HG02884 (cell line): ENCODE measurements around the gene ANKS3.

Source experiments
- ATAC-seq: cut with Tn5 transposase; IDR thresholded peaks from one replicate; pipeline ENCODE4 v1.9.1; 2021; ENCODE audit warnings: mild to moderate bottlenecking, moderate library complexity; ENCODE audit not compliant: unreplicated experiment

ANKS3 gene, protein sequence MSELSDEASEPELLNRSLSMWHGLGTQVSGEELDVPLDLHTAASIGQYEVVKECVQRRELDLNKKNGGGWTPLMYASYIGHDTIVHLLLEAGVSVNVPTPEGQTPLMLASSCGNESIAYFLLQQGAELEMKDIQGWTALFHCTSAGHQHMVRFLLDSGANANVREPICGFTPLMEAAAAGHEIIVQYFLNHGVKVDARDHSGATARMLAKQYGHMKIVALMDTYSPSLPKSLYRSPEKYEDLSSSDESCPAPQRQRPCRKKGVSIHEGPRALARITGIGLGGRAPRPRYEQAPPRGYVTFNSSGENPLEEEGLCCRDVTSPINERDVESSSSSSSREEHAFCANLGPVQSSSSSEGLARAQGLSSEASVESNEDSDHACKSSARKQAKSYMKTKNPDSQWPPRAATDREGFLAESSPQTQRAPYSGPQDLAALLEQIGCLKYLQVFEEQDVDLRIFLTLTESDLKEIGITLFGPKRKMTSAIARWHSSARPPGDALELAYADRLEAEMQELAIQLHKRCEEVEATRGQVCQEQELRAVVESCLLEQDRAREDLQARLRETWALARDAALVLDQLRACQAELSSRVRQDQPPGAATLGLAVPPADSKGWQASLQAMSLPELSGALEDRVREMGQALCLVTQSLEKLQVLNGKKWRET

DNA sequence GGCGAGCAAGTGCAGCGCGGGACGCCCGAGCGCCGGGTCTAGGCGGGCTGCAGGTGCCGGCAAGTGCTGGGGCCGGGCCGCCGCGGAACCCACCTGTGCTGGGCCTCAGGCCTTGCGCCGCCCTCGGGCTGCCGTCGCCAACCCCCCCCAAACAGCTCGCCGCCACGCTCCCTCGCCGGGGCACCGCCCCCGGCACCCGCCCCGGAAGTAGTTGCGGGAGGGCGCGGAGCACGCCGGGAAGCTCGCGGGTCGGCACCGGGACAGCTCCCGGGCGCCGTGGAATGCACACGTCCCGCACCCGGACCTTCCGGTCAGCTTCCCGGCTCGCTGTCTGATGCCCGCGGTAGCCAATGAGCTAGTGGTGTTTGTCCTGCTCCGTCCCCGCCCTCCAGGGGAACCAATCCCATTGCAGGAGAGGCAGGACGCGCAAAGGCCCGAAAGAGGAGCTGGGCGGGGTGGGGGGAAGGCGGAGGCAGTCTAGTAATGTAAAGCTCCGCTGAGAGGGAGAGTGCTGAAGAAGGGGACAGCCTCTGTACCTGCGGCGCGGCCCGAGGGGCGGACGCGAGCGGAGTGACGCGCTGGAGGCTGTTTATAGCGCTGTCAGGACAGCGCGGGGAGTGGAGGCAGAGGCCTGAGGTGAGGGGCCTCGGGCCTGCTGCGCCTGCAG is at the start of gene ANKS3, which contains the start of gene DNAAF8:
ANKS3 (minus strand) TSS at position 209 of the 667 bp plus-strand sequence. CDS start 4,122 bp downstream, outside the sequence.
DNAAF8 (plus strand) TSS at position 475 of the 667 bp plus-strand sequence. CDS start 1,978 bp downstream, outside the sequence.
- peak; percentile 68 for ATAC-seq

DNA sequence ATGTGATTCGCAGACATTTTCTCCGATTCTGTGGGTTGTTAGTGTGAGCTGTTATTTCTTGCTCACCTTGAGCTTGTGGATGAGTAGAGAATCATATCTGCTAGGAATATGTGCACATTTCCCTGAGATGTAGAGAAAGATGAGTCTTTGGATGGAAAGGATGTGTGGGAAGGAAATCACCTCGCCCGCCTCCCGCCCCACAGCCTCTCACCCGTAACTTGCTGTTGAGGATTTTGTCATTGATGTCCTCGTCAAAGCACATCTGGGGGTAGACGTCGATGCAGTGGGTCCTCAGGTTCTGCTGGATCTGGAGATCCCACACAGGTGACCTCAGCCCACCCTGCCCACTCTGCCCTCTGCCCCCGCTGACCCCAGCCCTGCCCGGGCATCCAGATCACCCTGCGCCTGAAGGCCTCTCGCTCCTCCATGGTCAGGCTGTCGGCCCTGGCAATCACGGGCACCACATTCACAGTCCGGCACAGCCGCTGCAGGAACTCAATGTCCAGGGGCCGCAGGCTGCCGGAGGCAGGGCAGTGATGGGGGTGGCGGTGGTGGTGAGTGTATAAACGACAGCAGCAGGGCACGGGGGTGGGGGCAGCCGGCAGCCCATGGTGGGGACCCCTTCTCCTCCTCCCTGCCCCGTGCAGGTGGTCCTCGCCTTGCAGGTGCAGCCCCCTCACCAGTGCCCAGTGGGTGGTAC is 49.3 kb upstream of the ANKS3 start:
- ATAC-seq, result no peak

DNA sequence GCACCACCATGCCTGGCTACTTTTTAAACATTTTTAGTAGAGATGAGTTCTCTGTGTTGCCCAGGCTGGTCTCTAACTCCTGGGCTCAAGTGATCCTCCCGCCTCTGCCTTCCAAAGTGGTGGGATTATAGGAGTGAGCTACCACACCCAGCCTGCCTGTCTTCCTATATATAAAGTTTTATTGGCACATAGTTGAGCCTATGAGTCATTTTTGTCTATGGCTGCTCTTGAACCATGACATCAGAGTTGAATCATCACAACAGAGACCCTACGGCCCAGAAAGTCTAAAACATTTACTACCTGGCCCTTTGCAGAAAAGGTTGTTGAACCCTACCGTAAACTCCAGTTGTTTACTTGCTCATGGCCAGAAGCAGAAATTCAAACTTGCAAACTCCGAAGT is 46.2 kb upstream of the ANKS3 start:
- ATAC-seq, result no peak

DNA sequence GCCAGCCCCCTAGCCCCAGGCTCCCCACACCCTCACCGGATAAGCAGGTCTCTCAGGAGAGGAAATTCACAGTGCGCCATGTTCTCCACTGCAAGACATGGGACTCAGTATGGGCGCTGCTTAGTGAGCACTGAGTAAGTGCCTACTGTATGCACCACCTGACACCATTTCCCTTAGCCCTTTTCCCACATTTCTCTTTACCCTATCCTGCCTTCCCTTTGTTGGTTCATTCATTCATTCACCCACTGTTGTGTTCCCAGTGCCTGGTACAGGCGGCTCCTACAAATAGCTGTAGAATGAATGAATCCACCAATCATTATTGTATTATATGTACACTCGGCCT is 44.0 kb upstream of the ANKS3 start:
- ATAC-seq, result no peak

DNA sequence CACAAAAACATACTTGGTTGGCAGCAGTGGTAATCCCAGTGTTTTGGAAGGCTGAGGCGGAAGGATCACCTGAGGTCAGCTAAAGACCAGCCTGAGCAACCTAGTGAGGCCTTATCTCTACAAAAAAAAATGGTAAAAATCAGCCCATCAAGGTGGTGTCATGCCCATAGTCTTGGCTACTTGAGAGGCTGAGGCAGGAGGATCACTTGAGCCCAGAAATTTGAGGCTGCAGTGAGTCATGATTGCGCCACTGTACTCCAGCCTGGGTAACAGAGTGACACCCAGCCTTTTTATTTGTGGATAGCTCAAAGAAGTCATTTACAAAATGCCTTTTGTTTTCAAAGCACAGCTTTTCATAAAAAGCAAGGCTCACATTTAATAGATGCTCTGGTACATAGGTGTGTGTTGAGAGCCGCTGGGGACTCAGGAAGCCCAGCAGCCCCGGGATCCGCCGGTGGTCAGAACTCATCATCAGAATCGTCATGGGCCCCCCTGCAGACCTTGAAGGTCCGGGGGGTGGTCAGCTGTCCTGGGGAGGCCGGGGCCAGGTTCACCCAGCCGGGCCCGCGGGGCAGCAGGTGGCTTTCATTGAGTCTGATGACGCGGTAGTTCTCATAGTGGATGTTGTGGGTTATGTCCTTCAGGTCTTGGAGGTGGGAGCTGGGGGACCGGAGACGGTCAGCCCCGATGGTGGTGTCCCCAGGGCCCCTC is 43.4 kb upstream of the ANKS3 start:
- no peak for ATAC-seq

DNA sequence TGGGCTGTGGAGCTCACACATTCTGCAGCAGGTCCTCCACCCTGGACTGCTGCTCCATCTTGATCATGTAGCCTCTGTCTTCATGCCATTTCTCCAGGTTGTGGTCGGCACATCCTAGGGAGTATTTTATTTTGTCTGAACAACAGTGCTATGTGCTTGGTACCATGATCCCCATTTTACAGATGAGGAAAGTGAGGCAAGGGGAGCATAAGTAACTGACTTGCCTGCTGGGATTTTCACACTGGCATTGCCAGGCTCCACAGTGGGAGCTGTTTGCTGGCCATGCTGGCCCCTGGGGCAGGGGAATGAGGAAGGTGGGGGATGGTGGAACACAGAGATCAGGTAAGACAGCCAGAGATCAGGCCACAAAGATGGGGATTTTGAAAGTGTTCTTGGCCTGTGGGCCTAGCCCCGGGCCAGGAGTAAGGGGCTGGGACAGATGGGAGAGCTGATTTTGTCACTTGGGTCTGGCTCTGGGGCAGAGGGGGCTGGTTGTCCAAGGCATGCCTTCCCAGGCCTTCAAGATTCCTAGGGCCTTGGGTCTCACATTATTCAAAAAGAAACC is 42.2 kb upstream of the ANKS3 start:
- ATAC-seq, result no peak

DNA sequence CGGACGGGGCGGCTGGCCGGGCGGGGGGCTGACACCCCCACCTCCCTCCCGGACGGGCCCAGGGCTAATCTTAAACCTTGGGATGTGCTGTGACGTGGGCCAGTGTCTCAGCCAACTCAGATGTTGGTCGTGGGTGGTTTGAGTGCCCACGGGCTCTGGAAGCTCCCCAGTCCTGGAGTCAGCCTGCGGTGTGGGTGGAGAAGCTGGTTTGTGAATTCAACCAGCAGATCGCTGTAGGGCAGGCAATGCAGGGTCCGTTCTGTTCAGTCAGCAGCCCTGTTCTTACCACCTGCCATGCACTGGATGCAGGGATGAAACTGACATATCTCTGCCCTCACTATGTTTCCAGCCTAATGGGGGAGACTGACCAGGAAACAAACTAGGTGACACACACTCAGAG is 40.9 kb upstream of the ANKS3 start:
- no peak for ATAC-seq

DNA sequence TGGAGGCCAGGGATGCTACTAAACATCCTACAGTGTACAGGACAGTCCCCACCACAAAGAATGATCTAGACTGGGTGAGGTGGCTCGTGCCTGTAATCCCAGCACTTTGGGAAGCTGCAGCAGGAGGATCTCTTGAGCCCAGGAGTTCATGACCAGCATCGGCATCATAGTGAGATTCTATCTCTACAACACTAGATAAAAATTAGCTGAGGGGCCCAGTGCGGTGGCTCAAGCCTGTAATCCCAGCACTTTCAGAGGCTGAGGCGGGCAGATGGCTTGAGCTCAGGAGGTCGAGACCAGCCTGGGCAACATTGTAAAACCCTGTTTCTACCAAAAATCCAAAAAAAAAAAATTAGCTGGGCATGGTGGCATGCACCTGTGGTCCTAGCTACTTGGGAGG is 38.3 kb upstream of the ANKS3 start:
- ATAC-seq, result no peak

DNA sequence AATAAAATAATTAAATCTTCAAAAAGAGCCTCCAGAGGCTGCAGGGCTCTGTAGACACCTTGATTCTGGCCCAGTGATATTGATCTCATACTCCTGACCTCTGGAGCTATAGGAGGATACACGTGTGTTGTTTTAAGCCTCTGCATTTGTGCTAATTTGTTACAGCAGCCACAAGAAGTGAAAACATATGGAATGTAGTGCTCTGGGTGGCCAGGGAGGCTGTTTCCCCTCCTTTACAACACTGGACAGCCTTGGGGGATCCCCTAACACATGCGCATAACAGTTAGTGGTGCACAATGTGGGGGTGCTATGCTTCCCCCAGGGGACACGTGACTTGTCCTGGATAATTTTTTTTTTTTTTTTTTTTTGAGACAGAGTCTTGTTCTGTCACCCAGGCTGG is 37.6 kb upstream of the ANKS3 start:
- no peak for ATAC-seq

DNA sequence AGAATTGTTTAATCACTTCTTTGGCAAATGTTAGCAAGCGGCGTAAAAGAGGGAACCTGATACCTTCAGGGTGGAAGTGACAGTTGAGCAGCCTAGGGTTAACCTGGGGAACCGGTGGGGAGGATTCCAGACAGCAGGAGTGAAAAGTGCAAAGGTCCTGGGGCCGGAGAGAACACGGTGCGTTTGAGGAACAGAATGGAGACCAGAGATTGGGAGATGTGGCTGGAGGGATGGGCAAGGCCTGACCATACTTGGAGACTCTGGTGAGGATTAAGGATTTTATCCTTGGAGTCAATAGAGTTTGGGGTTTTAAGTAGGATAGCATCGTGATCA is 35.2 kb upstream of the ANKS3 start:
- no peak for ATAC-seq

DNA sequence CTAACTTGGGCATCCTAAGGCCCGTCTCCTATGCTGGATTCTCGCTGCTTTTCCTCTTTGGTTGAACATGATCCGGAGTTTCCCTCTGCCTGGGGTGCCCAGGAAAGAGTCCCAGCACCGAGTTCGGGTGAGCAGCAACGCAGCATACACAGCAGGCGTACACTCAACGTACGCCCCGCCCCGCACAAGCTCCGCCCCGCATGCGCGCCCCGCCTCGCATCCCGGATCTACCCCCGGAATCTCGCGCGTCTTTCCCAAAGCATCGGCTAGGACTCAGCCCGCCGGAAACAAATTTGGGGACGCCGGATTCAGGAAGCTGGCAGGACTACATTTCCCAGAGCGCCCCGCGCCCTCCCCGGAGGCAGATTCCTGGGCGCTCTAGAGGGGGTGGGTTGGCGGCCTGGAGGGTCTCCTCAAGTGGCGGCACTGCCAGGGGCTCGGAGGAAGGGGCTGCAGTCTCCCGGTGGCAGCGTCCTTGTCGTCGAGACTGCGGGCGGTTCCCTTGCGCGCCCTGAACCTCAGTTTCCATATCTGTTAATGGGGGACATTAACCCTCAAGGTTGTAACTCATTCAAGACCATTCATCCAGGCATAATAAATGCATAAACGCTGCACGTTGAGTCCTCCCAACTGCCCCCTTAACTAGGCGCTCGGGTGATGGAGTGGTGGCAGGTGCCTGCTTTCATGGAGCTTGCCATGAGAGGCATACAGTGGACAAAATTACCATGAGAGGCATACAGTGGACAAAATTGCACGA is 34.7 kb upstream of the ANKS3 start:
- peak; percentile 54 for ATAC-seq

DNA sequence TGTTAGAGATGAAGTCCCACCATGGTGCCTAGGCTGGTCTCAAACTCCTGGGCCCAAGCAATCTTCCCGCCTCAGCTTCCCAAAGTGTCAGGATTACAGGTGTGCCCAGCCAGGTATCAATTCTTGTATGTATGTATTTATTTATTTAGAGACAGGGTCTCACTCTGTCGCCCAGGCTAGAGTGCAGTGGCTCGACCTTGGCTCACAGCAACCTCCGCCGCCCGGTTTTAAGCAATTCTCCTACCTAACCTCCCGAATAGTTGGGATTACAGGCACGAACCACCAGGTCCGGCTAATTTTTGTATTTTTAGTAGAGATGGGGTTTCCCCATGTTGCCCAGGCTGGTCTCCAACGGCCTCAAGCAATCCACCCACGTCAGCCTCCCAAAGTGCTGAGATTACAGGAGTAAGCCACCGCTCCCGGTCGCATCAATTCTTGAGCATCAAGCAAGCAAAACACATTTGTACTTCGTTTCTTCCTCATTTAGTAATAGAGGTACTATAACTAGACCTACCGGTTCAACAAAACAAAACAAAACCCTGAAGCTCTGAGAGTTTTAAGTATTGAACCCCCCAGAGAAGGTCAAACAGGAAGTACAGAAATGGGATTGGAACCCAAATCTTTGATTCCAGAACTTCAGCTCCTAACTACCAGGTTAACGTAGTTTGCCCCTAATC is 33.9 kb upstream of the ANKS3 start:
- ATAC-seq, result no peak

DNA sequence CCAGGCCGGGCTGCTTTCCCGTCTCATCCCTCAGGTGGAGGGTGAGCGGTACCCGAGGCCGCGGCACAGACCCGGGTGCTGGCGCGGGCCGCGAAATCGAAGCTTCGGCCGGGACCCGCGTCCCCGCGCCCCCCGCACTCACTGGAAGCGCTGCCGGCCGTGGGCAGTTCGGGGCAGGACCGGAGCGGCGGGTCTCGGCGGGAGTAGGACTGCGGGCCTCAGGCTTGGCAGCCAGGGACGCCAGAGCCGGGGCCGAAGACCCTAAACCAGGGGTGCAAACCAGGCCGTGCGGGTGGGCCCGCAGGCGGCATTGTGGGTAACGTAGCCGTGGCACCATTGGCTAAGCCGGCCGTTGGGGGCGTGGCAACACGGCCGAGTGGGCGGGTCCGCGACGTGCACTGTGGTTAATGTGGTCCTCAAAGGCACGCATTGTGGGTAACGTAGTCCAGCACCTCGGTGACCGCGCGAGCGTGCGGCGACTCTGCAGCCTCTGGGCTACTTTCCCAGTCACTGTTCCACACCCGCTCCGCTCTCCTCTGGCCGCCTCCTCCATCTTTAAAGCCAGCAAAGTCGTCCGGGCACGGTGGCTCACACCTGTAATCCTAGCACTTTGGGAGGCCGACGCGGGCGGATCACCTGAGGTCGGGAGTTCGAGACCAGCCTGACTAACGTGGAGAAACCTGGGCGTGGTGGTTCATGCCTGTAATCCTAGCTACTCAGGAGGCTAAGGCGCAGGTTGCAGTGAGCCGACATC is 33.0 kb upstream of the ANKS3 start, which contains the start of gene ZNF500:
ZNF500 (minus strand) TSS at position 288 of the 754 bp plus-strand sequence. CDS start 1,184 bp downstream, outside the sequence.
- ATAC-seq, result peak; percentile 83

DNA sequence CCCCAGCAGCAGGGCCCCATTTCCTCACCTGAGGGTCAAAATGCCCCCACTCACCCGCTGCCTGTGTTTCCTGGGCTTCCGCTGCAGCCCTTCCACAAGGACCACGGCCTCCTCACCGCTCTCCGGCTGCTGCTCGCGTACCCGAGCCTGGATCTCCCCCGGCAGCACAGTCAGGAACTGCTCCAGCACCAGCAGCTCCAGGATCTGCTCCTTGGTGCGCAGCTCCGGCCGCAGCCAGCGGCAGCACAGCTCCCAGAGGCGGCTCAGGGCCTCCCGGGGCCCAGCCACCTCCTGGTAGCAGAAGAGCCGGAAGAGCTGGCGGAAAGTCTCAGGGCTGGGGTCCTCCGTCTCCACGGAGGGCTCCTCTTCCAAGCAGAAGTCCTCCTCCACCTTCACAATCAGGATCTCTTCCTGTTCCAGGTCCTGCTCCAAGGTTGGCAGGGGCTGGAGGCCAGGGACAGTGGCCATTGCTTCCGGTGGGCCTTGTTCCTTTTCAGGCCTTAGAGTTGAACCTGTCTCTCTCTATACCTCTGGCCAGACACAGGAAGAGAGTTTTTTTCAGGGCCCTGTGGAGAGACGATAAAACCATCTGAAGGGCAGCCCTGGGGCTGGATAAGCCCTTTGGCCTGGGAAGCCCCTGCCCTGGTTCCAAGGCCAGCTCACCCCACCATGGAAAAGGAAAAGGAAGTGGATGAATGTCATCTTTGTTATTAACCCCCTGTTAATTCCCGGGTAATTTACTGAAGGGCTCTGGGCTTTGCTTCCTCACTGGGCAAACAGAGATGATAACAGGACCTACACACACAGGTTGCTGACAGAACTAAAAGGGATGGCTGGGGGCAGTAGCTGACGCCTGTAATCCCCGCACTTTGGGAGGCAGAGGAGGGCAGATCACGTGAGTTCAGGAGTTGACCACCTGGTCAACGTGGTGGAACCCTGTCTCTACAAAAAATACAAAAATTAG is 31.7 kb upstream of the ANKS3 start:
- no peak for ATAC-seq

DNA sequence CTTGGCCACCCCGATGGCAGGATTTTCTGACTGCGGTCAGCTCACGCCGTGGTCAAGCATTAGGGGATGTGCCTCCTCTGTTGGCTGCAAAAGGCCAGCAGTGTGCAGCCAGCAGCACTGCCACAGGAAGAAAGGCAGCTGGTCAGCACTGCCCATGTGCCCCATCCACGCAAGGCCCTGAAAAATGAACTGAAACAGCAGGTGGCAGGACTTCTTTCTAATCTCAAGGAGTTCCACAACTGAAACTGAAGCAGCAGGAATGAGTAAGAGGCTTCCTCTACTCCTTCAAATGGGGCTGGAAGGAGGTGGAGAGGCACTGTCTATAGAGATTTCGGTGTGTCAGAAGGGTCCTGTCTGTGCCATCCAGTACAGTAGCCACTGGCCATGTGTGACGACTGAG is 29.7 kb upstream of the ANKS3 start:
- no peak for ATAC-seq

DNA sequence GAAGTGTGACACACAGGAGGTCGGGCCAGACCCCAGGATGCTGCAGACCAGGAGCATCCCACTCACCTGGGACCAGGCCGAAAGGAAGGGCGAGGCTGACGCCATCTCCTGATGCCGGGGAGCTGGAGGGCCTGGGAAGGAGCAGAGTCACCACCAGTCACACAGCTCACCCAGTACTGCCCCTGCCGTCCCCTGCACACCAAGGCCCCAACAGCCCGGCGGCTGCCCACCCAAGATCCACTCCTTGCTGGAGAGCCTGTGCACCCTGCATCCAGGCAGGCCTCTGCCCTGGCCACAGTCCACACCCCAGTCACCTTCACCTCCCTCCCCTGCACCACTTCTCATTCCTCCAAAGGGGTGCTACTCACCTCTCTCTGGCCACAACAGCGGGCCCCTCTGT is 28.1 kb upstream of the ANKS3 start:
- ATAC-seq, result no peak

DNA sequence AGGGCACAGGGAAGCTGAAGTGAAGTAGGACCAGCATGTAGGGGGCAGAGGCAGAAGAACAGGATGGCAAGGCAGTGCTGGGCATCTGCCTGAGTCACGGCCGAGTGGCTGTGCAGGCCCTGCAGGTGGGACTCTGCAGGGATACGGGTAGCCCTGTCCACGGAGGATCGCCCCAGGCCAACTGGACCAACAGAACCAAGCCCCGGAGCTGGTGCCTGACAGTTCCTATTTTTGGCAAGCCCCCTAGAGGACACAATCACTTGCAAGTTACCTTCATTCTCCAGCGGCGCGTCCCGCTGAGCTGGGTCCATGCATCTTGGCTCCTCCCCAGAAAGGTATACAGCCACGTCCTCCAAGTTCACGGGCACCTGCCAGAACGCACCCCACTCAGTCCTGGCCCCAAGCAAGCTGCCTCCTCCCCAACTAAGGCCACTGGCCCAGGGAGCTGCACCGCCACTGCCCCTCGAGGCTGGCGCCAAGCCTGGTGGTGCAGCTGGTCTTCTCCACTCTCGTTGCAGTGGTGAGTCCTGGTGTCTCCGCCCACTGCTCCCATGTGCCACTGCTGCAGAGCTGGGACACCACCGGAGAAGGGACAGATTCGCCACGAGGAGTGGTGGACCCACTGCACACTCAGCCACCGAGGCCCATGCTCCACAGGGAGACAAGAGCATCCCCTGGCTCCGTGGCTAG is 26.3 kb upstream of the ANKS3 start:
- no peak for ATAC-seq
